SIG-M5 (cell line): ENCODE results near the gene PRTN3.
"Not testable (repeated sequence)": the region's sequence is repeated elsewhere in the genome, so short reads cannot be mapped to it uniquely, and the experiment has no call there.

Source experiments
- DNase-seq: peaks from one replicate; lab custom pipeline; 2025; lab: John Stamatoyannopoulos, UW

The PRTN3 gene

GRCh38 chr19:815775-816499, 24.9 kb upstream of the PRTN3 start:
- DNase-seq: no peak

GRCh38 chr19:816500-816857, 24.3 kb upstream of the PRTN3 start:
- no peak for DNase-seq

DNA sequence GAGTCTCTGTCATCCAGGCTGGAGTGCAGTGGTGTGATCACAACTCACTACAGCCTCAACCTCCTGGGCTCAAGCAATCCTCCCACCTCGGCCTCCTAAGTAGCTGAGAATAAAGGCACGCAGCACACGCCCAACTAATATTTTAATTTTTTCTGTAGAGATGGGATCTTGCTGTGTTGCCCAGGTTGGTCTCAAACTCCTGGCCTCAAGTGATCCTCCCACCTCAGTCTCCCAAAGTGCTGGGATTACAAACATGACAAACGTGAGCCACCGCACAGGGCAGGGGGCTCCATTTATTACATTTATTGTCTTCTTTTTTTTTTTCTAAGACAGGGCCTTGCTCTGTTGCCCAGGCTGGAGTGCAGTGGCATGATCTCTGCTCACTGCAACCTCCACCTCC, 20.6 kb upstream of the PRTN3 start:
- not testable (repeated sequence) for DNase-seq

- DNase-seq: no peak
Measured at GRCh38 chr19:821231-821824, 19.5 kb upstream of the PRTN3 start.

DNA sequence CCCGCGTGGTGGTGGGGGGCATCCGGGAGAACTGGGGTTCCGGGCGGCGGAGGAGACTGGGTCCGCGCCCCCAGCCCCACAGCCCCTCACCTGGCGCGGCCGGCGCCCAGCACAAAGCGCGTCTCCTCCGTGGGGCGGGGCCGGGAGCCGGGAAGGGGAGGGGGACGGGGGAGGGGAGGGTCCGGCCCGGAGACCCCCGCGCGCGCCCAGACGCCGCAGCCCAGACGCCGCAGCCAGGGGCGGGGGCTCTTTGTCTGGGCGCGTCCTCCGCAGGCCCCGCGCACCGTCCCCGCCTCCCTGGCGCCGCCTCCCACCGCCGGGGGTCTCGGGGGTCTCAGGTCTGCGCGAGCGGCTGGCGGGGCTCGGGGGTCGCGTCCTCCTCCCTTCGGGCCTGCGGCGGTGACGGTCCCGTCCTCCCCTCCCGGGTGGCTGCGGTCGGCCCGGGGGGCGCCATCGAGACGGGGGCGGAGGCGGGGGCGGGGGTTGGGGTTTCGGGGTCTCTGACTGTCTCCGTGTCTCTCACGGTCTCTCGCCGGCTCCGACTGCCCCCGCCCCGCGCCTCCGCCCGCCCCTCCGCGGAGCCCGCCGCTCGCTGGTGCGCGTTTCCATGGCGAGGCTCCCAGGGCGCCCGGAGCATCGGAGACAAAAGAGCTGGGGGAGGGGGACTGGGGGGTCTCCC, 18.8 kb upstream of the PRTN3 start, which contains the start of gene PLPPR3:
TSS of gene PLPPR3 (minus strand) at position 131 of the 679 bp plus-strand sequence. CDS start 396 bp downstream, outside the sequence.
- DNase-seq: no peak

DNA sequence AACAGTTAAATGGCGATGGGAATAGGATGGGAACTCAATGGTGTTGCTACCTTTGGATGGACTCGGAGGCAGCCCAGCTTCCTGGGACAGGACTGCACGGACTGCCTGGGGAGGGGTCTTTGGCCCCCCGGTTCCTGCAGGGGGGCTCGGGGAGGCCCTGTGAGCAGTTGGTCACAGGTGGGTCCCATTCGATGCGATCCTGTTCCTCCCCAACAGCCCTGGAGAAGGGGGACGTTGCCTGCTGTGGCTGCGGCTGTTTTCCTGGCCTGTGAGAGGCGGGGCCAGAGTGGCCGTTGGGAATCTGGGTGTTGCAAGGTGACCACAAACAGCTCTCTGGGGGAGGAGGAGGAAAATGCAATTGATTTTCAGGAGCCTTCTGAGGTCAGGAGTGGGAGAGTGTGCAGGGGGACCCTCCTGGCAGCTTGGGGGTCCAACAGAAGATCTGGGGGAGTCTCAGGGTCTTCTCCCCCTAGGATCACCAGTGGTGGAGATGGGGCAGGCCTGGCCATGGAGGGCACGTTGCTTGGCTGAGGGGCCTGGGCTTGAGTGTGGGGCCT, 17.2 kb upstream of the PRTN3 start:
- no peak for DNase-seq

DNA sequence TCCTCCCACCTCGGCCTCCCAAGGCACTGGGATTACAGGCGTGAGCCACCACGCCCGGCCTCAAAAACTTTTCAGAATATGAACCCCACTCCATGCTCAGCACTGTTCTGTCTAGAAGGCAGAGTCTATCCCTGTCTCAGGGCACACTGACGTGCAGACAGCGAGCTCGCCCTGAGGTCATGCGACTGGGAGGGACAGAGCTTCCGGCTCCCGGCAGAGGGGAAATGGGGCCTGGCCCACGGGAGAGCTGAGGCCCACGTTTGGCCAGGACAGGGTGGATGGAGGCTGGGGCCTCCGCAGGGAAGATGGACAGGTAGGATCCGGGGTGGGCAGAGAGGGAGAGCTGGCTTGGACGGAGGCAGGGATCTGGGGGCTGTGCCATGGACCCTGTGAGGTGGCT, 15.9 kb upstream of the PRTN3 start:
- no peak for DNase-seq

DNA sequence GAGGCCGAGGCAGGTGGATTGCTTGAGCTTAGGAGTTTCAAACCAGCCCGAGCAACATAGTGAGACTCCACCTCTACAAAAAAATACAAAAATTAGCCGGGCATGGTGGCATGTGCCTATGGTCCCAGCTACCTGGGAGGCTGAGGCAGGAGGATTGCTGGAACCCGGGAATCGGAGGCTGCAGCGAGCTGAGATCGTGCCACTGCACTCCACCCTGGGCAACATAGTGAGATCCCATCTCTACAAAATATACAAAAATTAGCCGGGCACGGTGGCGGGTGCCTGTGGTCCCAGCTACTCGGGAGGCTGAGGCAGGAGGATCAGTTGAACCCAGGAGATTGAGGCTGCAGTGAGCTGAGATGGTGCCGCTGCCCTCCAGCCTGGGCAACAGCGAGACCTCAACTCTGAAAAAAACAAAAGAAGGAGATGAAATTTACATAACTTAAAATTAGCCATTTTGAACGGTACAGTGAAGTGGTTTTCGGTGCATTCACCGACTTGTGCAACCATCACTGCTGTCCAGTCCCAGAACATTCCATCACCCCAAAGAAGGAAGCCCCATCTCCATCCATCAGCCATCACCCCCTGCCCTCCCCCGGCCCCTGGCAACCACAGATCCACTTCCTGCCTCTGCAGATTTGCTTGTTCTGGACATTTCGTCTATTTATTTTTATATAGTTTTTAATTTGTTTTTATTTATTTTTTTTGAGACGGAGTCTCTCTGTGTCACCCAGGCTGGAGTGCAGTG, 14.7 kb upstream of the PRTN3 start:
- DNase-seq: no peak

DNA sequence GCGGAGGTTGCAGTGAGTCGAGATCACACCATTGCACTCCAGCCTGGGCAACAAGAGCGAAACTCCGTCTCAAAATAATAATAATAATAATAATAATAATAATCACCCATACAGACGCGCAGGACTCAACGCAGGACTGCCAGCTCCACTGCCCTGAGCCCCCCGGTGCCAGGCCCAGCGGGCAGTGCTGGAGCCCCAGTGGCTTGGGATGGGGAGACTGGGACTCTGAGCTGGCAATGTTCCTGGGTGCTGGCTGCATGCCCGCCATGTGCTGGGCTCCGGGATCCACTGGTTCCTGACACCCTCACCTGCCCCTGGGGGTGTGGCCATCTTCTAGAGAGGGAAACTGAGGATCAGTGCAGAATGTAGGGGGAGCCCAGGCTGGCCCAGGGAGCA, 13.5 kb upstream of the PRTN3 start:
- DNase-seq: no peak

- no peak for DNase-seq
Measured at GRCh38 chr19:827710-828321, 13.0 kb upstream of the PRTN3 start, which contains the start of gene AZU1. Gene AZU1 (plus strand): TSS chr19:827837. CDS start chr19:827847, 10 bp downstream.

DNA sequence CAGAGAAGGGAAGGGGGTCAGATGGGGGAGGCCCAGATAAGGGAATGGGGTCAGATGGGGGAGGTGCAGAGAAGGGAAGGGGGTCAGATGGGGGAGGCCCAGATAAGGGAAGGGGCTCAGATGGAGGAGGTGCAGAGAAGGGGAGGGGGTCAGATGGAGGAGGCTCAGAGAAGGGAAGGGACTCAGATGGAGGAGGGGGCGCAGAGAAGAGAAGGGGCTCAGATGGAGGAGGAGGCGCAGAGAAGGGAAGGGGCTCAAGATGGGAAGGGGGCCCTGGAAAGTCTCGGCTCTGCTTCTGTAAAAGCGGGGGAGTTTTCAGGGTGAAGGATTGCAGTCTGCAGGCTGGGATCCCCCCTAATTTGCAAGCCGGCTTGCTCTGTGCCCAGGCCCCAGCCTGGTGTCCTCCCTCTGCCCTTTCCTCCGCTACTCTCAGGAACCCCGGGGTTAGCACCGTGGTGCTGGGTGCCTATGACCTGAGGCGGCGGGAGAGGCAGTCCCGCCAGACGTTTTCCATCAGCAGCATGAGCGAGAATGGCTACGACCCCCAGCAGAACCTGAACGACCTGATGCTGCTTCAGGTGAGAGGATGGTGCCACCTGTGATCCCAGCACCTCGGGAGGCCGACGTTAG, 11.6 kb upstream of the PRTN3 start:
- DNase-seq: no peak

GRCh38 chr19:831407-832369, 9.1 kb upstream of the PRTN3 start:
- no peak for DNase-seq

DNA sequence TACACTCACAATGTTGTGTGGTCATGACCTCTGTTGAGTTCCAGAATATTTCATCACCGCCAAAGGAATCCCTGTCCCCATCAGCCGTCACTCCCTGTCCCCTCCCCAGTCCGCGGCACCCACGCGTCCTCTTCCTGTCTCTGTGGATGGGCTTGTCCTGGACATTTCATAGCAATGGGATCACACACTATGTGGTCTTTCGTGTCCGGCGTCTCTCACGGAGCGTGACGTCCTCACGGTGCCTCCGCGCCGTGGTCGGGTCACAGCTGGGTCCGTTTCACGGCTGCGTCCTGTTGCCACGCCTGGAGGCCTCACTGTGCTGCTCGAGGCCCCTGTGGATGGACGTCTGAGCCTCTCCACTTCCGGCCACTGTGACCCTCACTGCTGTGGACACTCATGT, 6.6 kb upstream of the PRTN3 start:
- DNase-seq: no peak

DNA sequence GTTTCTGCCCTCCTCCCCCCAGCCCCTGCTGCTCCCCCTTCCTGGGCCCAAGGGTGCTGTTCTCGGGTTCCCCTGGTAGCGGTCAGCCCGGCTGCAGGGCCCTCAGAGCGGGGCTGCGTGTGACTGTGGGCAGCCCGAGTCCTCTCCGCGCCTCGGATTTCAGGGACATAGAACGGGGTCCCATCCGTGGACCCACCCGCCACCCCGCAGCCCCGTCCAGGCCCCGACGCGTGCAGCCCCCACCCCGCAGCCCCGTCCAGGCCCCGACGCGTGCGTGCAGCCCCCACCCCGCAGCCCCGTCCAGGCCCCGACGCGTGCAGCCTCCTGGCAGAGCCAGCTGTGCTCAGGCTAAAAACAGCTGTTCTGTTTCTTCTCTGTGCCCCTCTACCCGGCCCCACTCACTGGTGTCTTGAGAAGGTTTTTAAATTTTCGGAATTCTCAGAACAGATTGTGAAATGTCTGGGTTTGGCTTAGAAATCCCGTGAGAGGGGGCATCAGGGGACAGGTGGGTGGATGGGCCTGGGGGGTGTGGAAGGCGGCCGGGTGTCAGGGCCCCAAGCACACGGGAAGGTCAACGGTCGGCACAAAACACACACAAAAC, 5.5 kb upstream of the PRTN3 start:
- peak; percentile 62 for DNase-seq

DNA sequence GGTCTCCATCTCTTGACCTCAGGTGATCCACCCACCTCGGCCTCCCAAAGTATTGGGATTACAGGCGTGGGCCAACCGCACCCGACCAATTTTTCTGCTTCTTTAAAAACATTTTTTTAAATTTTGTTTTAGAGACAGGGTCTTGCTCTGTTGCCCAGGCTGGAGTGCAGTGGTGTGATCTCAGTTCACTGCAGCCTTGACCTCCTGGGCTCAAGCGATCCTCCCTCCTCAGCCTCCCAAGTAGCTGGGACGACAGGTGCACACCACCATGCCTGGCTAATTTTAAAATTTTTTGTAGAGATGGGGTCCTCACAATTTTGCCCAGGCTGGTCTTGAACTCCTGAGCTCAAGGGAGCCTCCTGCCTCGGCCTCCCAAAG, 2.0 kb downstream of the PRTN3 start:
- DNase-seq: not testable (repeated sequence)

DNA sequence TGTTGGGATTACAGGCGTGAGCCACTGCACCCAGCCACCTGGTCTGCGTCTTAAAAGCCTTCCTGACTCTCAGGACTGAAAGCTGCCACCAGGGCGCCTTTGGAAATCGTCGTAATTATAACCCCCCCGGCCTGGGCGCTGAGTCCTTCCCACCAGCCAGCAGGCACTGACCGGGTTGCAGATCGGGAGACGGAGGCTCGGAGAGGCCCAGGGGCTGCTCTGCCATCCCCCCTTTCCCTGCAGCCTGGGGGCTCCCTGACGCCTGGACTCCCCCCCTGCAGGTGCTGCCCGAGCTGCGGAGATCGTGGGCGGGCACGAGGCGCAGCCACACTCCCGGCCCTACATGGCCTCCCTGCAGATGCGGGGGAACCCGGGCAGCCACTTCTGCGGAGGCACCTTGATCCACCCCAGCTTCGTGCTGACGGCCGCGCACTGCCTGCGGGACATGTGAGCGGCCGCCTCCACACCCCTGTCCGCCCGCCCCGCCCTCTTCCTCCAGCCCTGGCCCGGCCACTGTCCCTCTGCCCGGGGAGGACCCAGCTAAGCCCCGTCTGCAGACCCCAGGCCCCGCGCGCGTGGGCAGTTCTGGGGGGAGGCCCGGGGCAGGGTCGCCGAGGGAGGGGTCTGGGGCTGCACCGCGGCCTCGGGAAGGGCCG, 2.5 kb downstream of the PRTN3 start:
- no peak for DNase-seq

- no peak for DNase-seq
Measured at GRCh38 chr19:843836-844545, 3.2 kb downstream of the PRTN3 start.

- DNase-seq: no peak
Measured at GRCh38 chr19:844546-844971, 3.8 kb downstream of the PRTN3 start.
